ENCODE data around the gene HS3ST3A1. TPM values are rescaled to one million over a fixed set of nuclear protein-coding genes. Genes with fewer than 3 reads are reported as not detected.
A peak's percentile ranks its signal among the peaks of the same experiment; 100 is the strongest.

HS3ST3A1 gene
- 10 to 100 TPM in 5 of 7 donors, 1 to 10 TPM in 2; 4.1 to 41.4 (median 11.0) TPM for total RNA-seq
- polyA plus RNA-seq = 1 to 10 TPM; 2.2 to 7.1 TPM
- long read RNA-seq, donor 1, partial matches to known transcripts = 1 of 6 reads
- long read RNA-seq, donor 1, other reads (novel, unspliced or antisense) = 3 of 6 reads
- long read RNA-seq, donor 2, partial matches to known transcripts = 0 of 2 reads
- long read RNA-seq, donor 2, other reads (novel, unspliced or antisense) = 0 of 2 reads
- long read RNA-seq, donor 3, transcript HS3ST3A1-201 (2 exons, 2,527 nt) = major isoform, 61 of 65 reads
- long read RNA-seq, donor 3, partial matches to known transcripts = 0 of 65 reads
- long read RNA-seq, donor 3, other reads (novel, unspliced or antisense) = 4 of 65 reads

GRCh38 chr17:13601776-13602551 is at the start of gene HS3ST3A1:
TSS of gene HS3ST3A1 (minus strand) at chr17:13601929. CDS start at chr17:13601129, 800 bp downstream.
- peak; percentile 40 for TF ChIP-seq POLR2A (IDR thresholded peaks at IDR 0.05)
- TF ChIP-seq, protein P1, sequence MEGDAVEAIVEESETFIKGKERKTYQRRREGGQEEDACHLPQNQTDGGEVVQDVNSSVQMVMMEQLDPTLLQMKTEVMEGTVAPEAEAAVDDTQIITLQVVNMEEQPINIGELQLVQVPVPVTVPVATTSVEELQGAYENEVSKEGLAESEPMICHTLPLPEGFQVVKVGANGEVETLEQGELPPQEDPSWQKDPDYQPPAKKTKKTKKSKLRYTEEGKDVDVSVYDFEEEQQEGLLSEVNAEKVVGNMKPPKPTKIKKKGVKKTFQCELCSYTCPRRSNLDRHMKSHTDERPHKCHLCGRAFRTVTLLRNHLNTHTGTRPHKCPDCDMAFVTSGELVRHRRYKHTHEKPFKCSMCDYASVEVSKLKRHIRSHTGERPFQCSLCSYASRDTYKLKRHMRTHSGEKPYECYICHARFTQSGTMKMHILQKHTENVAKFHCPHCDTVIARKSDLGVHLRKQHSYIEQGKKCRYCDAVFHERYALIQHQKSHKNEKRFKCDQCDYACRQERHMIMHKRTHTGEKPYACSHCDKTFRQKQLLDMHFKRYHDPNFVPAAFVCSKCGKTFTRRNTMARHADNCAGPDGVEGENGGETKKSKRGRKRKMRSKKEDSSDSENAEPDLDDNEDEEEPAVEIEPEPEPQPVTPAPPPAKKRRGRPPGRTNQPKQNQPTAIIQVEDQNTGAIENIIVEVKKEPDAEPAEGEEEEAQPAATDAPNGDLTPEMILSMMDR (IDR thresholded peaks at IDR 0.05) = no peak
- Histone ChIP-seq H3K9me3 (no peaks in the 10 kb centered on the region), H3K27ac (peak within 1 kb of the TSS; percentile 65 to 70), H3K4me3 (peak within 1 kb of the TSS; percentile 42), H3K4me1 (ENCODE audit: insufficient read depth) (no peaks in the 10 kb centered on the region), H3K36me3 (no peaks in the 10 kb centered on the region), H3K27me3 (no peaks in the 10 kb centered on the region)
- intact Hi-C loops (cut with DNase I) = loop anchor here in 2 of 4 donors (5.0 to 10.0 kb wide), 2 partner anchors 700 to 703 kb away; partner anchors contain the start of gene HS3ST3B1 (in 2 of the 2)
- WGBS, 3 donors = 0 to 1% (median 1%) methylated on average over 40 to 61 of the region's 61 CpGs
- peak; percentile 73 to 85 (median 80) for DNase-seq

- intact Hi-C loops (cut with DNase I) = no loop called here
- no peaks in the 10 kb centered on the region for H3K4me1 ChIP-seq (ENCODE audit: insufficient read depth)
- no peaks in the 10 kb centered on the region for H3K36me3 ChIP-seq
- H3K27me3 ChIP-seq = no peaks in the 10 kb centered on the region
- H3K4me3 ChIP-seq = no peak overlapping the region
- no peak overlapping the region for H3K27ac ChIP-seq
- WGBS, 3 donors = 83 to 87% (median 85%) methylated on average over 4 of the region's 4 CpGs
- H3K9me3 ChIP-seq = no peaks in the 10 kb centered on the region
- TF ChIP-seq, protein P1 (IDR thresholded peaks at IDR 0.05) = no peak
- TF ChIP-seq POLR2A (IDR thresholded peaks at IDR 0.05) (no peak), EP300 (IDR thresholded peaks at IDR 0.05) (no peak)
- DNase-seq = no peak
These were observed 48.5 kb upstream of the HS3ST3A1 start for GRCh38 chr17:13650096-13650675.

GRCh38 chr17:13647543-13648021 is 45.9 kb upstream of the HS3ST3A1 start:
- Histone ChIP-seq H3K27ac (no peak overlapping the region), H3K4me1 (ENCODE audit: insufficient read depth) (no peaks in the 10 kb centered on the region), H3K4me3 (no peak overlapping the region), H3K27me3 (no peaks in the 10 kb centered on the region), H3K36me3 (no peaks in the 10 kb centered on the region), H3K9me3 (no peaks in the 10 kb centered on the region)
- 36% methylated on average over 6 of the region's 6 CpGs for WGBS, 3 donors
- DNase-seq = no peak
- TF ChIP-seq, protein P1 (IDR thresholded peaks at IDR 0.05) = no peak
- TF ChIP-seq EP300 (IDR thresholded peaks at IDR 0.05) = no peak
- no peak for TF ChIP-seq POLR2A (IDR thresholded peaks at IDR 0.05)
- intact Hi-C loops (cut with DNase I) = no loop called here

- DNase-seq = no peak
- no peaks in the 10 kb centered on the region for H3K9me3 ChIP-seq
- intact Hi-C loops (cut with DNase I) = no loop called here
- TF ChIP-seq POLR2A (IDR thresholded peaks at IDR 0.05) (no peak), EP300 (IDR thresholded peaks at IDR 0.05) (no peak)
- TF ChIP-seq, protein P1 (IDR thresholded peaks at IDR 0.05) = no peak
- WGBS, 3 donors = 68 to 74% (median 70%) methylated on average over 5 of the region's 5 CpGs
- H3K4me1 ChIP-seq (ENCODE audit: insufficient read depth) = no peaks in the 10 kb centered on the region
- no peak overlapping the region for H3K4me3 ChIP-seq
- no peaks in the 10 kb centered on the region for H3K27me3 ChIP-seq
- no peak overlapping the region for H3K27ac ChIP-seq
- H3K36me3 ChIP-seq = no peaks in the 10 kb centered on the region
These were observed 45.3 kb upstream of the HS3ST3A1 start for GRCh38 chr17:13646969-13647542.
